ENCODE data around the gene SCT. TPM values are rescaled to one million over a fixed set of nuclear protein-coding genes. Genes with fewer than 3 reads are reported as not detected.
A peak's percentile ranks its signal among the peaks of the same experiment; 100 is the strongest.

SCT gene
- total RNA-seq, 1 donor from 2014 or later: 2.9 TPM

GRCh38 chr11:616320-617198 lies 10.4 kb downstream of the SCT start:
- no peak for DNase-seq (ENCODE audit: low spot score, unreplicated experiment)
- Mint-ChIP-seq H3K27ac (no peak overlapping the region), H3K9me3 (ENCODE audit: low read depth) (no peaks in the 10 kb centered on the region), H3K36me3 (ENCODE audit: insufficient read depth) (peaks cover 2% of the 10 kb centered on the region), H3K27me3 (no peaks in the 10 kb centered on the region), H3K4me1 (ENCODE audit: low read depth) (peaks cover 2% of the 10 kb centered on the region), H3K4me3 (ENCODE audit: low read depth) (peak overlapping the region; percentile 24)
- TF ChIP-seq CTCF (IDR thresholded peaks at IDR 0.05; ENCODE audit: unreplicated experiment): no peak

GRCh38 chr11:615504-616319 lies 11.3 kb downstream of the SCT start, which contains the start of gene IRF7:
Gene IRF7 (minus strand): TSS chr11:615950. CDS start chr11:615364, 586 bp downstream.
- Mint-ChIP-seq H3K27ac (peak within 1 kb of the TSS; percentile 97), H3K36me3 (ENCODE audit: insufficient read depth) (peaks cover 4% of the 10 kb centered on the region), H3K4me1 (ENCODE audit: low read depth) (peaks cover 2% of the 10 kb centered on the region), H3K27me3 (no peaks in the 10 kb centered on the region), H3K4me3 (ENCODE audit: low read depth) (peak within 1 kb of the TSS; percentile 77), H3K9me3 (ENCODE audit: low read depth) (no peaks in the 10 kb centered on the region)
- TF ChIP-seq CTCF (IDR thresholded peaks at IDR 0.05; ENCODE audit: unreplicated experiment): no peak
- DNase-seq (ENCODE audit: low spot score, unreplicated experiment): peak; percentile 72

- H3K4me1 Mint-ChIP-seq (ENCODE audit: low read depth): peaks cover 2% of the 10 kb centered on the region
- no peak for TF ChIP-seq CTCF (IDR thresholded peaks at IDR 0.05; ENCODE audit: unreplicated experiment)
- no peak for DNase-seq (ENCODE audit: low spot score, unreplicated experiment)
- H3K4me3 Mint-ChIP-seq (ENCODE audit: low read depth): peak overlapping the region; percentile 77
- H3K27ac Mint-ChIP-seq: peak overlapping the region; percentile 97
- H3K9me3 Mint-ChIP-seq (ENCODE audit: low read depth): no peaks in the 10 kb centered on the region
- no peaks in the 10 kb centered on the region for H3K27me3 Mint-ChIP-seq
- H3K36me3 Mint-ChIP-seq (ENCODE audit: insufficient read depth): peaks cover 5% of the 10 kb centered on the region
Observed at GRCh38 chr11:614623-615503, 12.1 kb downstream of the SCT start.

- H3K27me3 Mint-ChIP-seq: no peaks in the 10 kb centered on the region
- TF ChIP-seq CTCF (IDR thresholded peaks at IDR 0.05; ENCODE audit: unreplicated experiment): no peak
- H3K4me1 Mint-ChIP-seq (ENCODE audit: low read depth): peaks cover 2% of the 10 kb centered on the region
- no peak overlapping the region for H3K27ac Mint-ChIP-seq
- DNase-seq (ENCODE audit: low spot score, unreplicated experiment): no peak
- peaks cover 5% of the 10 kb centered on the region for H3K36me3 Mint-ChIP-seq (ENCODE audit: insufficient read depth)
- peak overlapping the region; percentile 38 for H3K4me3 Mint-ChIP-seq (ENCODE audit: low read depth)
- H3K9me3 Mint-ChIP-seq (ENCODE audit: low read depth): no peaks in the 10 kb centered on the region
Observed at GRCh38 chr11:614021-614622, 12.9 kb downstream of the SCT start.
